Caco-2 (cell line): Measurements from ENCODE around the gene ADD1. TPM values are rescaled to one million over a fixed set of nuclear protein-coding genes. Genes with fewer than 3 reads are reported as not detected.
A peak's percentile ranks its signal among the peaks of the same experiment; 100 is the strongest.

Source experiments
- BruUV-seq: library from RNA; stranded (reverse); fragments of 400-500 nt; replicated peaks from 2 replicates; lab custom pipeline; 2021; lab: Mats Ljungman, UMichigan
- CTCF ChIA-PET: fragments of 300-600 bp; sonication (Branson Sonifier 250); formaldehyde crosslinking; loops from one replicate; lab custom pipeline; 2022; ENCODE audit warnings: antibody characterized with exemption; lab: Charles Lee
- POLR2A ChIA-PET: fragments of 300-600 bp; sonication (Branson Sonifier 250); formaldehyde crosslinking; loops from one replicate; lab custom pipeline; 2022; ENCODE audit warnings: antibody characterized with exemption; lab: Charles Lee
- DNase-seq, 2 experiments: peaks; one replicate each; pipeline versions ENCODE4 v3.0.0 to v3.0.0-alpha.2; 2020 to 2022
- H3K27me3 ChIP-seq: replicated peaks from 2 replicates; pipeline ENCODE4 v1.6.0; 2011; ENCODE audit warnings: low read length; ENCODE audit not compliant: control insufficient read depth, insufficient read depth
- H3K36me3 ChIP-seq: 2 replicates; pipeline ENCODE4 v1.5.1; 2011; ENCODE audit warnings: low read length; ENCODE audit not compliant: control insufficient read depth, insufficient read depth
- H3K4me1 ChIP-seq: fragments of 250-450 bp; sonication (Bioruptor Pico); 2 replicates; pipeline ENCODE4 v1.5.1; 2020; ENCODE audit warnings: mild to moderate bottlenecking
- H3K4me3 ChIP-seq: 2 replicates; pipeline ENCODE4 v1.5.1; 2011; ENCODE audit warnings: low read depth, mild to moderate bottlenecking, control low read depth, low read length
- H3K9me3 ChIP-seq: fragments of 250-450 bp; sonication (Bioruptor Pico); 2 replicates; pipeline ENCODE4 v1.5.1; 2020; ENCODE audit warnings: mild to moderate bottlenecking, moderate library complexity
- H3K27ac Mint-ChIP-seq: one replicate; pipeline ENCODE4 v1.8.0; 2022; ENCODE audit warnings: mixed read lengths; ENCODE audit not compliant: unreplicated experiment
- H3K27me3 Mint-ChIP-seq: one replicate; pipeline ENCODE4 v1.8.0; 2022; ENCODE audit warnings: mixed read lengths; ENCODE audit not compliant: insufficient read depth, unreplicated experiment
- H3K36me3 Mint-ChIP-seq: one replicate; pipeline ENCODE4 v1.8.0; 2022; ENCODE audit warnings: mild to moderate bottlenecking, mixed read lengths; ENCODE audit not compliant: insufficient read depth, unreplicated experiment
- H3K4me1 Mint-ChIP-seq: one replicate; pipeline ENCODE4 v1.8.0; 2022; ENCODE audit warnings: low read depth, mixed read lengths; ENCODE audit not compliant: unreplicated experiment
- H3K4me3 Mint-ChIP-seq: one replicate; pipeline ENCODE4 v1.8.0; 2022; ENCODE audit warnings: mild to moderate bottlenecking, moderate library complexity, mixed read lengths; ENCODE audit not compliant: unreplicated experiment
- H3K9me3 Mint-ChIP-seq: one replicate; pipeline ENCODE4 v1.8.0; 2022; ENCODE audit warnings: mixed read lengths; ENCODE audit not compliant: unreplicated experiment
- intact Hi-C: fragments of 100-400 bp; cut with micrococcal nuclease; formaldehyde crosslinking; loops from one replicate; pipeline ENCODE4 v1.10.0; 2022; ENCODE audit not compliant: unreplicated experiment
- total RNA-seq: library from RNA; stranded (reverse); gene quantifications from 2 replicates; pipeline ENCODE4 v1.2.3, GENCODE V29; 2022
- TF ChIP-seq, protein P1 (sequence below), 2 experiments: fragments of 200-600 bp in 1 of 2; IDR thresholded peaks; 1 replicate in 1 of 2; 2 replicates in 1 of 2; pipeline versions ENCODE4 v1.5.1 to v1.8.0; 2011 to 2022; ENCODE audit warnings: antibody characterized with exemption in 1 of 2, control low read depth in 1 of 2, inconsistent platforms in 1 of 2, low read depth in 1 of 2, low read length in 1 of 2, mild to moderate bottlenecking in 1 of 2, moderate library complexity in 1 of 2; ENCODE audit not compliant: insufficient read depth in 1 of 2, severe bottlenecking in 1 of 2, unreplicated experiment in 1 of 2

The ADD1 gene
- total RNA-seq, 1 experiment from 2014 or later: 242 TPM

- TSS peak; percentile 73 for BruUV-seq
- DNase-seq: peak in 1 of 2 experiments; percentile 18
- no peaks in the 10 kb centered on the region; the same call in none of the 2 replicates for H3K36me3 ChIP-seq
- Mint-ChIP-seq H3K27me3 (no peaks in the 10 kb centered on the region), H3K9me3 (no peaks in the 10 kb centered on the region), H3K4me1 (no peaks in the 10 kb centered on the region), H3K36me3 (peaks cover 76% of the 10 kb centered on the region), H3K4me3 (no peak overlapping the region), H3K27ac (no peak overlapping the region)
- TF ChIP-seq, protein P1, sequence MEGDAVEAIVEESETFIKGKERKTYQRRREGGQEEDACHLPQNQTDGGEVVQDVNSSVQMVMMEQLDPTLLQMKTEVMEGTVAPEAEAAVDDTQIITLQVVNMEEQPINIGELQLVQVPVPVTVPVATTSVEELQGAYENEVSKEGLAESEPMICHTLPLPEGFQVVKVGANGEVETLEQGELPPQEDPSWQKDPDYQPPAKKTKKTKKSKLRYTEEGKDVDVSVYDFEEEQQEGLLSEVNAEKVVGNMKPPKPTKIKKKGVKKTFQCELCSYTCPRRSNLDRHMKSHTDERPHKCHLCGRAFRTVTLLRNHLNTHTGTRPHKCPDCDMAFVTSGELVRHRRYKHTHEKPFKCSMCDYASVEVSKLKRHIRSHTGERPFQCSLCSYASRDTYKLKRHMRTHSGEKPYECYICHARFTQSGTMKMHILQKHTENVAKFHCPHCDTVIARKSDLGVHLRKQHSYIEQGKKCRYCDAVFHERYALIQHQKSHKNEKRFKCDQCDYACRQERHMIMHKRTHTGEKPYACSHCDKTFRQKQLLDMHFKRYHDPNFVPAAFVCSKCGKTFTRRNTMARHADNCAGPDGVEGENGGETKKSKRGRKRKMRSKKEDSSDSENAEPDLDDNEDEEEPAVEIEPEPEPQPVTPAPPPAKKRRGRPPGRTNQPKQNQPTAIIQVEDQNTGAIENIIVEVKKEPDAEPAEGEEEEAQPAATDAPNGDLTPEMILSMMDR (IDR thresholded peaks at IDR 0.05; ENCODE audit: insufficient read depth in 1 of 2, low read depth in 1 of 2, low read length in 1 of 2, severe bottlenecking in 1 of 2, unreplicated experiment in 1 of 2): no peak
- ChIA-PET POLR2A (no interaction called here), CTCF (no interaction called here)
- H3K4me1 ChIP-seq: peaks cover 8% of the 10 kb centered on the region; the same call in 1 of the 2 replicates
- intact Hi-C loops: no loop called here
- no peaks in the 10 kb centered on the region for H3K9me3 ChIP-seq
- no peak overlapping the region for H3K4me3 ChIP-seq
- no peaks in the 10 kb centered on the region for H3K27me3 ChIP-seq
Measured at GRCh38 chr4:2929469-2929868, 85.8 kb downstream of the ADD1 start.

- Mint-ChIP-seq H3K36me3 (peaks cover 78% of the 10 kb centered on the region), H3K4me1 (no peaks in the 10 kb centered on the region), H3K27me3 (no peaks in the 10 kb centered on the region), H3K9me3 (no peaks in the 10 kb centered on the region), H3K27ac (no peak overlapping the region), H3K4me3 (no peak overlapping the region)
- DNase-seq: peak; percentile 34 to 42
- Histone ChIP-seq H3K4me1 (peaks cover 8% of the 10 kb centered on the region; the same call in 1 of the 2 replicates), H3K4me3 (no peak overlapping the region), H3K27me3 (no peaks in the 10 kb centered on the region), H3K36me3 (no peaks in the 10 kb centered on the region; the same call in none of the 2 replicates), H3K9me3 (no peaks in the 10 kb centered on the region)
- no TSS peak for BruUV-seq
- CTCF ChIA-PET: no interaction called here
- POLR2A ChIA-PET: interaction anchor here (0.5 to 0.7 kb wide), 2 partner anchors 251 to 314 kb away, joined by 3 to 4 read pairs; no protein-coding TSS in a partner anchor
- intact Hi-C loops: no loop called here
- TF ChIP-seq, protein P1 (IDR thresholded peaks at IDR 0.05; ENCODE audit: insufficient read depth in 1 of 2, low read depth in 1 of 2, low read length in 1 of 2, severe bottlenecking in 1 of 2, unreplicated experiment in 1 of 2): no peak
Measured at GRCh38 chr4:2930135-2930757, 86.6 kb downstream of the ADD1 start.

GRCh38 chr4:2930758-2931511, 87.3 kb downstream of the ADD1 start:
- TSS peak; percentile 24 for BruUV-seq
- ChIA-PET CTCF (no interaction called here), POLR2A (interaction anchor here (0.7 kb wide), 1 partner anchor 313 kb away, joined by 3 read pairs; no protein-coding TSS in a partner anchor)
- Mint-ChIP-seq H3K36me3 (peaks cover 81% of the 10 kb centered on the region), H3K4me1 (no peaks in the 10 kb centered on the region), H3K27ac (no peak overlapping the region), H3K27me3 (no peaks in the 10 kb centered on the region), H3K9me3 (no peaks in the 10 kb centered on the region), H3K4me3 (no peak overlapping the region)
- no peaks in the 10 kb centered on the region; the same call in 1 of the 2 replicates for H3K36me3 ChIP-seq
- TF ChIP-seq, protein P1 (IDR thresholded peaks at IDR 0.05; ENCODE audit: insufficient read depth in 1 of 2, low read depth in 1 of 2, low read length in 1 of 2, severe bottlenecking in 1 of 2, unreplicated experiment in 1 of 2): peak; percentile 18 to 23
- intact Hi-C loops: no loop called here
- H3K4me1 ChIP-seq: peaks cover 10% of the 10 kb centered on the region
- DNase-seq: peak; percentile 37 to 42
- H3K4me3 ChIP-seq: no peak overlapping the region
- H3K9me3 ChIP-seq: no peaks in the 10 kb centered on the region
- H3K27me3 ChIP-seq: no peaks in the 10 kb centered on the region
